Measurements from ENCODE around the gene HEPH. TPM values are rescaled to one million over a fixed set of nuclear protein-coding genes. Genes with fewer than 3 reads are reported as not detected.

Gene HEPH
- total and polyA plus RNA-seq, 4 donors: 0.68 to 2.5 (median 1.6) TPM

- no peaks in the 10 kb centered on the region for H3K9me3 ChIP-seq (ENCODE audit: control insufficient read depth in 4 of 4, low read length in 3 of 4)
- H3K4me1 ChIP-seq (ENCODE audit: control insufficient read depth in 4 of 4, insufficient read depth in 4 of 4, low read length in 3 of 4): no peaks in the 10 kb centered on the region
- no peaks in the 10 kb centered on the region for H3K36me3 ChIP-seq (ENCODE audit: control insufficient read depth in 4 of 4, insufficient read depth in 3 of 4, low read depth in 1 of 4, low read length in 3 of 4)
- H3K9ac ChIP-seq (ENCODE audit: low read depth in 1 of 2, low read length in 2 of 2): no peak overlapping the region
- H3K4me3 ChIP-seq (ENCODE audit: low read depth in 1 of 3, low read length in 3 of 3): no peak overlapping the region
- H3K27me3 ChIP-seq (ENCODE audit: control insufficient read depth in 4 of 4, insufficient read depth in 4 of 4, low read length in 3 of 4): no peaks in the 10 kb centered on the region
- H3K27ac ChIP-seq (ENCODE audit: low read depth in 1 of 2, low read length in 2 of 2): no peak overlapping the region
- 93% methylated on average over 3 of the region's 3 CpGs for WGBS
- TF ChIP-seq HNF4G (IDR thresholded peaks at IDR 0.05) (no peak), ZBTB33 (IDR thresholded peaks at IDR 0.05) (no peak), EGR1 (IDR thresholded peaks at IDR 0.05; ENCODE audit: low read depth in 2 of 2) (no peak), YY1 (IDR thresholded peaks at IDR 0.05) (no peak), JUND (IDR thresholded peaks at IDR 0.05) (no peak), HNF4A (conservative IDR thresholded peaks at IDR 0.05) (no peak), MAX (IDR thresholded peaks at IDR 0.05) (no peak), TAF1 (conservative IDR thresholded peaks at IDR 0.05) (no peak), FOXA1 (IDR thresholded peaks at IDR 0.05) (no peak), ATF3 (IDR thresholded peaks at IDR 0.05) (no peak), SP1 (IDR thresholded peaks at IDR 0.05) (no peak), RAD21 (IDR thresholded peaks at IDR 0.05) (no peak), GABPA (IDR thresholded peaks at IDR 0.05 in 1 of 2, conservative IDR thresholded peaks at IDR 0.05 in 1 of 2) (no peak), CTCF (IDR thresholded peaks at IDR 0.05; ENCODE audit: low read depth, low read length, missing input control) (no peak)
- TF ChIP-seq, protein P1, sequence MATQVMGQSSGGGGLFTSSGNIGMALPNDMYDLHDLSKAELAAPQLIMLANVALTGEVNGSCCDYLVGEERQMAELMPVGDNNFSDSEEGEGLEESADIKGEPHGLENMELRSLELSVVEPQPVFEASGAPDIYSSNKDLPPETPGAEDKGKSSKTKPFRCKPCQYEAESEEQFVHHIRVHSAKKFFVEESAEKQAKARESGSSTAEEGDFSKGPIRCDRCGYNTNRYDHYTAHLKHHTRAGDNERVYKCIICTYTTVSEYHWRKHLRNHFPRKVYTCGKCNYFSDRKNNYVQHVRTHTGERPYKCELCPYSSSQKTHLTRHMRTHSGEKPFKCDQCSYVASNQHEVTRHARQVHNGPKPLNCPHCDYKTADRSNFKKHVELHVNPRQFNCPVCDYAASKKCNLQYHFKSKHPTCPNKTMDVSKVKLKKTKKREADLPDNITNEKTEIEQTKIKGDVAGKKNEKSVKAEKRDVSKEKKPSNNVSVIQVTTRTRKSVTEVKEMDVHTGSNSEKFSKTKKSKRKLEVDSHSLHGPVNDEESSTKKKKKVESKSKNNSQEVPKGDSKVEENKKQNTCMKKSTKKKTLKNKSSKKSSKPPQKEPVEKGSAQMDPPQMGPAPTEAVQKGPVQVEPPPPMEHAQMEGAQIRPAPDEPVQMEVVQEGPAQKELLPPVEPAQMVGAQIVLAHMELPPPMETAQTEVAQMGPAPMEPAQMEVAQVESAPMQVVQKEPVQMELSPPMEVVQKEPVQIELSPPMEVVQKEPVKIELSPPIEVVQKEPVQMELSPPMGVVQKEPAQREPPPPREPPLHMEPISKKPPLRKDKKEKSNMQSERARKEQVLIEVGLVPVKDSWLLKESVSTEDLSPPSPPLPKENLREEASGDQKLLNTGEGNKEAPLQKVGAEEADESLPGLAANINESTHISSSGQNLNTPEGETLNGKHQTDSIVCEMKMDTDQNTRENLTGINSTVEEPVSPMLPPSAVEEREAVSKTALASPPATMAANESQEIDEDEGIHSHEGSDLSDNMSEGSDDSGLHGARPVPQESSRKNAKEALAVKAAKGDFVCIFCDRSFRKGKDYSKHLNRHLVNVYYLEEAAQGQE (IDR thresholded peaks at IDR 0.05): no peak
- DNase-seq (ENCODE audit: low spot score): no peak
These were observed 57.8 kb downstream of the HEPH start for GRCh38 chrX:66221856-66222255.

- 76% methylated on average over 2 of the region's 2 CpGs for WGBS
- no peak for DNase-seq (ENCODE audit: low spot score)
These were observed 68.2 kb downstream of the HEPH start for GRCh38 chrX:66232296-66232695.

More at GRCh38 chrX:66232296-66232695, 68.2 kb downstream of the HEPH start:
- Histone ChIP-seq H3K4me3 (ENCODE audit: low read depth in 1 of 3, low read length in 3 of 3) (no peak overlapping the region), H3K9ac (ENCODE audit: low read depth in 1 of 2, low read length in 2 of 2) (no peak overlapping the region), H3K4me1 (ENCODE audit: control insufficient read depth in 4 of 4, insufficient read depth in 4 of 4, low read length in 3 of 4) (no peaks in the 10 kb centered on the region), H3K27ac (ENCODE audit: low read depth in 1 of 2, low read length in 2 of 2) (no peak overlapping the region), H3K27me3 (ENCODE audit: control insufficient read depth in 4 of 4, insufficient read depth in 4 of 4, low read length in 3 of 4) (no peaks in the 10 kb centered on the region), H3K36me3 (ENCODE audit: control insufficient read depth in 4 of 4, insufficient read depth in 3 of 4, low read depth in 1 of 4, low read length in 3 of 4) (no peaks in the 10 kb centered on the region), H3K9me3 (ENCODE audit: control insufficient read depth in 4 of 4, low read length in 3 of 4) (peaks cover 0 to 10% (median 4%) of the 10 kb centered on the region in 4 donors)
- TF ChIP-seq RAD21 (IDR thresholded peaks at IDR 0.05) (no peak), ATF3 (IDR thresholded peaks at IDR 0.05) (no peak), RXRA (IDR thresholded peaks at IDR 0.05) (no peak), TAF1 (conservative IDR thresholded peaks at IDR 0.05) (no peak)
